GM23338 (cell line): ENCODE results near the gene ZSCAN21. TPM values are rescaled to one million over a fixed set of nuclear protein-coding genes. Genes with fewer than 3 reads are reported as not detected.

ENCODE experiments used
- ATAC-seq: fragments of 200-7000 bp; cut with Tn5 transposase; 3 replicates; pipeline ENCODE4 v1.9.1; 2020
- DNase-seq: peaks from one replicate; pipeline ENCODE4 v3.0.0-alpha.2; 2015; ENCODE audit warnings: low spot score
- H2AFZ ChIP-seq: fragments of 200-600 bp; sonication (generic); 2 replicates; pipeline ENCODE4 v1.8.0; 2016; ENCODE audit warnings: antibody characterized with exemption, mild to moderate bottlenecking, moderate library complexity
- H3F3A ChIP-seq: fragments of 200-600 bp; sonication (generic); replicated peaks from 2 replicates; pipeline ENCODE4 v1.8.0; 2017; ENCODE audit warnings: antibody characterized with exemption, mixed run types, low read depth
- H3K27ac ChIP-seq: fragments of 200-600 bp; sonication (generic); 2 replicates; pipeline ENCODE4 v1.6.1; 2016; ENCODE audit warnings: low read depth
- H3K27me3 ChIP-seq: fragments of 200-600 bp; sonication (generic); 2 replicates; pipeline ENCODE4 v1.8.0; 2016; ENCODE audit warnings: mild to moderate bottlenecking, mixed run types, moderate library complexity; ENCODE audit not compliant: insufficient read depth
- H3K36me3 ChIP-seq: fragments of 200-600 bp; sonication (generic); 2 replicates; pipeline ENCODE4 v1.8.0; 2016; ENCODE audit warnings: mild to moderate bottlenecking; ENCODE audit not compliant: insufficient read depth
- H3K4me1 ChIP-seq: fragments of 200-600 bp; sonication (generic); 2 replicates; pipeline ENCODE4 v1.8.0; 2016; ENCODE audit warnings: mild to moderate bottlenecking, moderate library complexity; ENCODE audit not compliant: insufficient read depth
- H3K4me2 ChIP-seq: fragments of 200-600 bp; sonication (generic); 2 replicates; pipeline ENCODE4 v1.7.1; 2017; ENCODE audit warnings: mixed run types
- H3K4me3 ChIP-seq: fragments of 200-600 bp; sonication (generic); 2 replicates; pipeline ENCODE4 v1.6.1; 2016; ENCODE audit warnings: mixed run types
- H3K79me2 ChIP-seq: fragments of 200-600 bp; sonication (generic); replicated peaks from 2 replicates; pipeline ENCODE4 v1.8.0; 2017; ENCODE audit warnings: mild to moderate bottlenecking; ENCODE audit not compliant: insufficient read depth
- H3K9me2 ChIP-seq: fragments of 200-600 bp; sonication (generic); 2 replicates; pipeline ENCODE4 v1.8.0; 2017; ENCODE audit not compliant: insufficient read depth
- H4K20me1 ChIP-seq: fragments of 200-600 bp; sonication (generic); replicated peaks from 2 replicates; pipeline ENCODE4 v1.8.0; 2017; ENCODE audit warnings: mild to moderate bottlenecking; ENCODE audit not compliant: insufficient read depth
- H3K27ac Mint-ChIP-seq: 2 replicates; pipeline ENCODE4 v1.8.0; 2020; ENCODE audit warnings: inconsistent platforms, mild to moderate bottlenecking, moderate library complexity, mixed read lengths
- H3K27me3 Mint-ChIP-seq: 3 replicates; pipeline ENCODE4 v1.8.0; 2022; ENCODE audit warnings: low read depth, mild to moderate bottlenecking, moderate library complexity, mixed read lengths, inconsistent platforms; ENCODE audit not compliant: insufficient read depth, poor library complexity
- H3K36me3 Mint-ChIP-seq: 3 replicates; pipeline ENCODE4 v1.8.0; 2021; ENCODE audit warnings: low read depth, mild to moderate bottlenecking, inconsistent platforms, moderate library complexity, mixed read lengths
- H3K4me1 Mint-ChIP-seq: 3 replicates; pipeline ENCODE4 v1.8.0; 2020; ENCODE audit warnings: mild to moderate bottlenecking, inconsistent platforms, mixed read lengths
- H3K4me3 Mint-ChIP-seq: 3 replicates; pipeline ENCODE4 v1.8.0; 2021; ENCODE audit warnings: moderate library complexity, mild to moderate bottlenecking, inconsistent platforms, mixed read lengths
- H3K9me3 Mint-ChIP-seq: 3 replicates; pipeline ENCODE4 v1.8.0; 2020; ENCODE audit warnings: moderate library complexity, mild to moderate bottlenecking, inconsistent platforms, mixed read lengths
- ETS1 ChIP-seq: IDR thresholded peaks from 2 replicates; pipeline ENCODE4 v1.6.1; 2016; ENCODE audit warnings: antibody characterized with exemption
- EZH2 ChIP-seq: fragments of 200-600 bp; sonication (generic); IDR thresholded peaks from one replicate; pipeline ENCODE4 v1.8.0; 2017; ENCODE audit warnings: antibody characterized with exemption, mild to moderate bottlenecking, low read depth; ENCODE audit not compliant: unreplicated experiment
- EZH2phosphoT487 ChIP-seq: fragments of 200-600 bp; sonication (generic); IDR thresholded peaks from one replicate; pipeline ENCODE4 v1.8.1; 2018; ENCODE audit warnings: antibody characterized with exemption; ENCODE audit not compliant: unreplicated experiment
- JUNB ChIP-seq: IDR thresholded peaks from one replicate; pipeline ENCODE4 v1.6.1; 2016; ENCODE audit warnings: antibody characterized with exemption; ENCODE audit not compliant: unreplicated experiment
- STAT1 ChIP-seq: IDR thresholded peaks from one replicate; pipeline ENCODE4 v1.6.1; 2016; ENCODE audit warnings: antibody characterized with exemption; ENCODE audit not compliant: unreplicated experiment
- ZNF462 ChIP-seq: fragments of 250-450 bp; sonication (Bioruptor Pico); IDR thresholded peaks from 2 replicates; pipeline ENCODE4 v1.5.0; 2020; ENCODE audit warnings: mild to moderate bottlenecking, moderate library complexity
- polyA plus RNA-seq: library from polyadenylated mRNA; unstranded; fragments of >200 nt; fragmentation: Nextera tagmentation; extraction: Ambion mirVana; gene quantifications from 2 replicates; pipeline ENCODE4 v1.2.1, GENCODE V29; 2016
- total RNA-seq: library from RNA; depleted of rRNA; stranded (reverse); fragments of >200 nt; shearing (Covaris generic); gene quantifications from 2 replicates; pipeline ENCODE4 v1.2.3, GENCODE V29; 2014

ZSCAN21 gene
- total and polyA plus RNA-seq, 2 experiments from 2014 or later = 15.7 to 21.8 TPM

GRCh38 chr7:100059251-100059739 is 9.7 kb downstream of the ZSCAN21 start:
- Mint-ChIP-seq H3K4me1 (no peaks in the 10 kb centered on the region), H3K27ac (no peak overlapping the region), H3K36me3 (peaks cover 68% of the 10 kb centered on the region), H3K27me3 (peaks cover 4% of the 10 kb centered on the region), H3K4me3 (no peak overlapping the region), H3K9me3 (no peaks in the 10 kb centered on the region)
- H3K9me2 ChIP-seq = no peaks in the 10 kb centered on the region
- no peak overlapping the region for H3K27ac ChIP-seq
- no peak overlapping the region for H2AFZ ChIP-seq
- no peaks in the 10 kb centered on the region for H3K27me3 ChIP-seq
- TF ChIP-seq STAT1 = no peak
- TF ChIP-seq EZH2phosphoT487 = no peak
- no peak for TF ChIP-seq EZH2
- TF ChIP-seq ETS1 = no peak
- no peak for TF ChIP-seq ZNF462 (CRISPR knock-in tag)
- no peak for TF ChIP-seq JUNB
- DNase-seq (no peak), ATAC-seq (no peak)
- peaks cover 6% of the 10 kb centered on the region; the same call in 1 of the 2 replicates for H4K20me1 ChIP-seq
- no peaks in the 10 kb centered on the region for H3K4me1 ChIP-seq
- peaks cover under 1% of the 10 kb centered on the region; the same call in 1 of the 2 replicates for H3K79me2 ChIP-seq
- peaks cover 32% of the 10 kb centered on the region for H3K36me3 ChIP-seq
- 0 out of 2 replicates have a peak, but pooled peaks cover 2% of the 10 kb centered on the region for H3F3A ChIP-seq
- no peak overlapping the region for H3K4me2 ChIP-seq
- no peak overlapping the region for H3K4me3 ChIP-seq
